GM23338 (cell line): ENCODE measurements around the gene DPP10.

Source experiments
- POLR2AphosphoS5 ChIP-seq: IDR thresholded peaks from 2 replicates; pipeline ENCODE4 v1.6.1; 2016; ENCODE audit warnings: antibody characterized with exemption, low read depth
- TF ChIP-seq, protein P1 (sequence below), 2 experiments: fragments of 200-600 bp in 1 of 2; sonication (generic) in 1 of 2; conservative IDR thresholded peaks; 2 replicates each; pipeline versions ENCODE4 v1.5.1 to v1.6.1; 2016 to 2017; ENCODE audit warnings: antibody characterized with exemption in 2 of 2, low read depth in 2 of 2, mild to moderate bottlenecking in 2 of 2, moderate library complexity in 1 of 2

DNA sequence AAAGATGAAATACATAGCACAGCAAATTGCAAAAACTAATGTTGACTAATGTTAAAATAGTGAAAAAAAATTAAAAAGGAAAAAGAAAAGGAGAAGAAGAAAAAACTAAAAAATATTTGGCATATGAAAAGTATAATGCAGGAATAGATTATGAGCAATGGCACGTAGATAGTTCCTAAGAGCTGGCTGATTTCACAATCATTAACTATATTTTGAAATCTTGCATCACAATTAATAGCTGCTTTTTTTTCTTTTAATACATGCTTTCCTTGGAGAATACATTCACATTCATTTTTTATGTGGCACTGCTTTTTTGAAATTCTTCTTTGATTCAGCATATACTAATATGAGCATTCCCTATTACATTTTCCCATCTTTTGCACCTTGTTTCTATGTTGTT, 299.8 kb downstream of the DPP10 start:
- TF ChIP-seq, protein P1, sequence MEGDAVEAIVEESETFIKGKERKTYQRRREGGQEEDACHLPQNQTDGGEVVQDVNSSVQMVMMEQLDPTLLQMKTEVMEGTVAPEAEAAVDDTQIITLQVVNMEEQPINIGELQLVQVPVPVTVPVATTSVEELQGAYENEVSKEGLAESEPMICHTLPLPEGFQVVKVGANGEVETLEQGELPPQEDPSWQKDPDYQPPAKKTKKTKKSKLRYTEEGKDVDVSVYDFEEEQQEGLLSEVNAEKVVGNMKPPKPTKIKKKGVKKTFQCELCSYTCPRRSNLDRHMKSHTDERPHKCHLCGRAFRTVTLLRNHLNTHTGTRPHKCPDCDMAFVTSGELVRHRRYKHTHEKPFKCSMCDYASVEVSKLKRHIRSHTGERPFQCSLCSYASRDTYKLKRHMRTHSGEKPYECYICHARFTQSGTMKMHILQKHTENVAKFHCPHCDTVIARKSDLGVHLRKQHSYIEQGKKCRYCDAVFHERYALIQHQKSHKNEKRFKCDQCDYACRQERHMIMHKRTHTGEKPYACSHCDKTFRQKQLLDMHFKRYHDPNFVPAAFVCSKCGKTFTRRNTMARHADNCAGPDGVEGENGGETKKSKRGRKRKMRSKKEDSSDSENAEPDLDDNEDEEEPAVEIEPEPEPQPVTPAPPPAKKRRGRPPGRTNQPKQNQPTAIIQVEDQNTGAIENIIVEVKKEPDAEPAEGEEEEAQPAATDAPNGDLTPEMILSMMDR (conservative IDR thresholded peaks at IDR 0.05; ENCODE audit: low read depth in 2 of 2), result no peak
- no peak for TF ChIP-seq POLR2AphosphoS5
